Neutrophil (primary cell): Measurements from ENCODE around the gene DLD.

Experiments used
- H3K27ac ChIP-seq: fragments of 200-600 bp; sonication (generic); 2 replicates; pipeline ENCODE4 v1.5.1; 2016; ENCODE audit warnings: mild to moderate bottlenecking, moderate library complexity
- H3K27me3 ChIP-seq: fragments of 200-600 bp; sonication (generic); 2 replicates; pipeline ENCODE4 v1.6.0; 2016; ENCODE audit warnings: mild to moderate bottlenecking
- H3K36me3 ChIP-seq: fragments of 200-600 bp; sonication (generic); 2 replicates; pipeline ENCODE4 v1.5.1; 2017
- H3K4me1 ChIP-seq, 2 experiments: fragments of 200-600 bp in 1 of 2; sonication (generic) in 1 of 2; 1 replicate in 1 of 2; 2 replicates in 1 of 2; pipeline versions ENCODE4 v1.5.1 to v1.6.1; 2013 to 2016; ENCODE audit warnings: low read depth in 1 of 2, low read length in 1 of 2, mild to moderate bottlenecking in 1 of 2, moderate library complexity in 1 of 2; ENCODE audit not compliant: control insufficient read depth in 1 of 2, insufficient read depth in 1 of 2
- H3K4me3 ChIP-seq, 2 experiments: fragments of 200-600 bp in 1 of 2; sonication (generic) in 1 of 2; 1 replicate in 1 of 2; 2 replicates in 1 of 2; pipeline ENCODE4 v1.5.1; 2013 to 2016; ENCODE audit warnings: low read depth in 1 of 2, low read length in 1 of 2, mild to moderate bottlenecking in 1 of 2, moderate library complexity in 1 of 2
- H3K9me3 ChIP-seq: fragments of 200-600 bp; sonication (generic); 2 replicates; pipeline ENCODE4 v1.5.1; 2016
- TF ChIP-seq, protein P1 (sequence below): fragments of 200-600 bp; sonication (generic); IDR thresholded peaks from 2 replicates; pipeline ENCODE4 v1.5.1; 2016; ENCODE audit warnings: antibody characterized with exemption

DLD gene

DNA sequence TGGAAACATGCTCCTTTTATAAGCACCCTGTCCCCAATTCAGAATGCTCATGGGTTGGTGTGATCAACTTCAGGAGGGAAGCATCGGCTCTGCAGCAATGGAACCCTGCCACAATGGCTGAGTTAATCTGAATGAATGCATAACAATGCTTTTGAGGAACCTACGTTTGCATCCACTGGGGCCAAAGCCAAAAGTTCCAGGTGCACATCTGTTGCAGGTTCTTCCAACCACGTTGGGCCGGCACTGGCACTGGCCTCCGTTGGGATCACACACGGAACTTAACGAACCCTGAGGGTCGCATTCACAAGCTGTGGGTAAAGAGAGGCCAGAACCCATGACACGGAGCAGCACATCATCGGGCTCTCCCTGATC is 68.5 kb downstream of the DLD start:
- Histone ChIP-seq H3K4me3 (no peak overlapping the region), H3K27me3 (peaks cover 49% of the 10 kb centered on the region), H3K4me1 (no peaks in the 10 kb centered on the region), H3K27ac (no peak overlapping the region), H3K9me3 (no peaks in the 10 kb centered on the region), H3K36me3 (no peaks in the 10 kb centered on the region)
- TF ChIP-seq, protein P1, sequence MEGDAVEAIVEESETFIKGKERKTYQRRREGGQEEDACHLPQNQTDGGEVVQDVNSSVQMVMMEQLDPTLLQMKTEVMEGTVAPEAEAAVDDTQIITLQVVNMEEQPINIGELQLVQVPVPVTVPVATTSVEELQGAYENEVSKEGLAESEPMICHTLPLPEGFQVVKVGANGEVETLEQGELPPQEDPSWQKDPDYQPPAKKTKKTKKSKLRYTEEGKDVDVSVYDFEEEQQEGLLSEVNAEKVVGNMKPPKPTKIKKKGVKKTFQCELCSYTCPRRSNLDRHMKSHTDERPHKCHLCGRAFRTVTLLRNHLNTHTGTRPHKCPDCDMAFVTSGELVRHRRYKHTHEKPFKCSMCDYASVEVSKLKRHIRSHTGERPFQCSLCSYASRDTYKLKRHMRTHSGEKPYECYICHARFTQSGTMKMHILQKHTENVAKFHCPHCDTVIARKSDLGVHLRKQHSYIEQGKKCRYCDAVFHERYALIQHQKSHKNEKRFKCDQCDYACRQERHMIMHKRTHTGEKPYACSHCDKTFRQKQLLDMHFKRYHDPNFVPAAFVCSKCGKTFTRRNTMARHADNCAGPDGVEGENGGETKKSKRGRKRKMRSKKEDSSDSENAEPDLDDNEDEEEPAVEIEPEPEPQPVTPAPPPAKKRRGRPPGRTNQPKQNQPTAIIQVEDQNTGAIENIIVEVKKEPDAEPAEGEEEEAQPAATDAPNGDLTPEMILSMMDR: no peak

DNA sequence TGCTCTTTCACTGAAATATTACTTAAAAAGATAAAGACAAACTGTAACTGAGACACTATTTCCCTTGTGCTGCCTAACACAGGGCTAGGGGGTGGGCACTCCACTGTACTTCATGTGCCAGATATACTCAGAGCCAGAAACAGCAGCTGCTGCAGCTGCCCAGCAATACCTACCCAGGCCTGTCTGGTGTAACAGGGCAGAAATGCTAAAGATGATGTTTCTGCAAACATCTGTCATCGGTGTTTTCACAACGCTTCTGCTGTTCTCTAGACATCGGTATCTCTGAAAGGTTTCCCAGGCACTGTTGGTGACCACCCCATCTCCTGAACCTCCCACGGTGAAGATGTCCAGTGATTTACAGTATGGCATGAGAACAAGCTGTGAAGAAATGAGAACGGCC is 69.3 kb downstream of the DLD start:
- Histone ChIP-seq H3K4me1 (no peaks in the 10 kb centered on the region), H3K27ac (no peak overlapping the region), H3K36me3 (no peaks in the 10 kb centered on the region), H3K9me3 (no peaks in the 10 kb centered on the region), H3K4me3 (no peak overlapping the region), H3K27me3 (peaks cover 49% of the 10 kb centered on the region)
- TF ChIP-seq, protein P1: no peak

DNA sequence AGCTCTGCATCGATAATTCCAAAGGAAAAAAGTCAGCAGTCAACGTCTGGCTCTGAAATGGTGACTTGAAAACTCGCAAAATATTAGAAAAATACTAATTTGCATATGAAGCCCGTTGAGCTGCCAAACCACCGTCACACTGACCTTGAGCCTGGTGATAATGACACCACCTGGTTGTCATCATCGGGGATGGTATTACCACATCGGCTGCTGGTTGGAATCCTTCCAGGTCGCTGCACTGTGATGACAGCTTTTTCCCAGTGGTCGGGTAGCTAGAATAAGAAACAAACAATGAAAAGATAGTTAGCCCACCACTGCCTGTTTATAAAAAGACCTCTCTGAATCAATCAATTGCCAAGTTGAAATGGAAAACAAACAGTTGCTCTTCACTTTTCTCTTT is 70.4 kb downstream of the DLD start:
- Histone ChIP-seq H3K27me3 (peaks cover 46% of the 10 kb centered on the region), H3K9me3 (no peaks in the 10 kb centered on the region), H3K27ac (no peak overlapping the region), H3K36me3 (no peaks in the 10 kb centered on the region), H3K4me1 (no peaks in the 10 kb centered on the region), H3K4me3 (no peak overlapping the region)
- TF ChIP-seq, protein P1: no peak

DNA sequence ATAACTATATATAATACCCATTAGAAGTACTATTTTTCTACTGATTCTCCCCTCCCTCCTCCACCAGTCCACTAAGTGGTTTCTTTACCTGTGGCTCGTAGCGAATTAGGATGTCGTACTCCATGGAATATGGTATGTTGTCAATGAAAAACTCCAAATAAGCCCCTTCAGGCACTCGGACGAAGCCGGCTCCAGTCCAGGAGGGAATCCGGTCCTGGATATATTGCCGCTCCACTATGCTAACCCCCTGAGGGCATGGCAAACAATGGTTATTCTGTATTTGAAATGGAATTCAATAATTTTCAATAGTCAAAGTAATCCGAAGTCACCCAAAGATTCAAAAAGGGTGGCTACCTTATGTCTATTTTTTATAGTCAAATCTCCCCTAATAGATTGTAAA is 71.8 kb downstream of the DLD start:
- TF ChIP-seq, protein P1: no peak
- Histone ChIP-seq H3K27me3 (peaks cover 32% of the 10 kb centered on the region), H3K36me3 (no peaks in the 10 kb centered on the region), H3K4me1 (no peaks in the 10 kb centered on the region), H3K9me3 (no peaks in the 10 kb centered on the region), H3K4me3 (no peak overlapping the region), H3K27ac (no peak overlapping the region)

DNA sequence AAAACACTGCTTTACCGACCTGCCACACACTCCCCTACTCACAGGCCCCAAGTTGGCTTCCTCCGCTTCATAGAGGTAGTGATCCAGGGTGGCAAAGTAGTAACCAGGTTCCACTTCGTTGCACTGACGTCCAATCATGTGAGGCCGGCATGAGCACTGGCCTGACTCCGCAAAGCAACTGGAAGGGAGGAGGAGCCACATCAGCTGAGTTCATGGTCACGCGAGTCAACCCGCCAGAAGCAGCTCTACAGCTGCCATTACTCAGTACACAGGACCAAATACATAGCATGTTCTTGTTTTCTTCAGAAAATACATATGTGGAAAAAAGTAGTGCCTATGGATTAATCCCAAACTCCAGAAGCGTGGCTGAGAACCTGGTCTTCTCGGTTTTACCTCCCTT is 73.5 kb downstream of the DLD start:
- H3K27me3 ChIP-seq: peaks cover 16% of the 10 kb centered on the region
- H3K27ac ChIP-seq: no peak overlapping the region
- H3K4me3 ChIP-seq: no peak overlapping the region
- no peaks in the 10 kb centered on the region for H3K36me3 ChIP-seq
- H3K4me1 ChIP-seq: no peaks in the 10 kb centered on the region
- TF ChIP-seq, protein P1: no peak
- H3K9me3 ChIP-seq: no peaks in the 10 kb centered on the region

DNA sequence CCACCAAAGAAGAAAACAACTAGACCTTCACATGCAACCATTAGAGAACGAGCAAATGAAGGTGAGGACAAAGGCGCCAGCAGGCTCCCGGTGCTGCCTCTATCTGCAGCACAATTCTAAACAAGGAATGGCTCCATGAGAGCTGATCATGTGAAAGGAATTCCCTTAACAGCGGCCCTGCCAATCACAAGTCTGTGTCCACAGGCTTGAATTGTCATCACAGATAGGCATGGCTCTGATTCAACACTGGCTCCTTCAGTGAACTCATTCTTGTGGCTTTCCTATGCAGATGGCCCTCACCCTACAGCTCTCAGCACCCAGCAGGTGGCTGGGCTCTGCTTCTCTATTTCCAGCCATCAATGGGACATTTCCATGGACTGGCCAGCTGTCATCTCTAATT is 75.7 kb downstream of the DLD start:
- H3K4me1 ChIP-seq: no peaks in the 10 kb centered on the region
- no peaks in the 10 kb centered on the region for H3K9me3 ChIP-seq
- TF ChIP-seq, protein P1: no peak
- no peaks in the 10 kb centered on the region for H3K27me3 ChIP-seq
- no peaks in the 10 kb centered on the region for H3K36me3 ChIP-seq
- no peak overlapping the region for H3K27ac ChIP-seq
- H3K4me3 ChIP-seq: no peak overlapping the region
